WTC11 (cell line): ENCODE results near the gene SRP9. TPM values are rescaled to one million over a fixed set of nuclear protein-coding genes. Genes with fewer than 3 reads are reported as not detected.
"Not testable (repeated sequence)": the region's sequence is repeated elsewhere in the genome, so short reads cannot be mapped to it uniquely, and the experiment has no call there.

Source experiments
- ATAC-seq: fragments of 200-7000 bp; cut with Tn5 transposase; 2 replicates; pipeline ENCODE4 v1.10.0; 2021; ENCODE audit warnings: mild to moderate bottlenecking, moderate library complexity
- CTCF ChIA-PET: fragments of 300-600 bp; sonication (Branson Sonifier 250); formaldehyde crosslinking; loops from one replicate; lab custom pipeline; 2021; ENCODE audit warnings: antibody characterized with exemption; lab: Charles Lee
- POLR2A ChIA-PET: fragments of 350-600 bp; sonication (Branson Sonifier 250); formaldehyde crosslinking; loops from one replicate; lab custom pipeline; 2021; ENCODE audit warnings: antibody characterized with exemption; lab: Charles Lee
- DNase-seq: peaks from one replicate; pipeline ENCODE4 v3.0.0; 2021; ENCODE audit warnings: low spot score
- H3K27ac Mint-ChIP-seq: 2 replicates; pipeline ENCODE4 v1.8.0; 2021; ENCODE audit warnings: mixed read lengths
- H3K27me3 Mint-ChIP-seq: 2 replicates; pipeline ENCODE4 v1.8.0; 2021; ENCODE audit warnings: low read depth, mild to moderate bottlenecking, moderate library complexity, mixed read lengths
- H3K36me3 Mint-ChIP-seq: 2 replicates; pipeline ENCODE4 v1.8.0; 2021; ENCODE audit warnings: mixed read lengths
- H3K4me1 Mint-ChIP-seq: 2 replicates; pipeline ENCODE4 v1.8.0; 2022; ENCODE audit warnings: mixed read lengths
- H3K4me3 Mint-ChIP-seq: 2 replicates; pipeline ENCODE4 v1.8.0; 2021; ENCODE audit warnings: mild to moderate bottlenecking, moderate library complexity, mixed read lengths
- H3K9me3 Mint-ChIP-seq: 2 replicates; pipeline ENCODE4 v1.8.0; 2021; ENCODE audit warnings: mixed read lengths
- AFF4 ChIP-seq: sonication (generic); formaldehyde crosslinking; IDR thresholded peaks from 2 replicates; pipeline ENCODE4 v1.8.1; 2023; ENCODE audit warnings: mild to moderate bottlenecking, missing genetic modification reagents, borderline replicate concordance
- ATF2 ChIP-seq: sonication (generic); formaldehyde crosslinking; IDR thresholded peaks from 2 replicates; pipeline ENCODE4 v1.8.1; 2022; ENCODE audit warnings: low read depth, missing genetic modification reagents, borderline replicate concordance
- EMX1 ChIP-seq: fragments of 250-450 bp; sonication (Bioruptor Pico); IDR thresholded peaks from 2 replicates; pipeline ENCODE4 v1.8.0; 2021; ENCODE audit warnings: mild to moderate bottlenecking
- SP1 ChIP-seq: sonication (generic); formaldehyde crosslinking; conservative IDR thresholded peaks from 2 replicates; pipeline ENCODE4 v1.8.1; 2022; ENCODE audit warnings: missing genetic modification reagents
- ZBTB21 ChIP-seq: sonication (generic); formaldehyde crosslinking; IDR thresholded peaks from 2 replicates; pipeline ENCODE4 v1.8.1; 2023; ENCODE audit warnings: mild to moderate bottlenecking, missing genetic modification reagents, borderline replicate concordance
- ZNF232 ChIP-seq: sonication (generic); formaldehyde crosslinking; IDR thresholded peaks from 2 replicates; pipeline ENCODE4 v1.8.0; 2022; ENCODE audit warnings: mild to moderate bottlenecking, missing genetic modification reagents
- ZNF263 ChIP-seq: sonication (generic); formaldehyde crosslinking; IDR thresholded peaks from 2 replicates; pipeline ENCODE4 v1.8.1; 2022; ENCODE audit warnings: low read depth, mild to moderate bottlenecking, moderate library complexity, missing genetic modification reagents
- ZNF423 ChIP-seq: fragments of 250-450 bp; sonication (Bioruptor Pico); IDR thresholded peaks from 2 replicates; pipeline ENCODE4 v2.1.2; 2022; ENCODE audit warnings: mild to moderate bottlenecking, moderate library complexity
- total RNA-seq: library from RNA; stranded (reverse); gene quantifications from 3 replicates; pipeline ENCODE4 v1.2.3, GENCODE V29; 2021
- TF ChIP-seq, protein P1 (sequence below): sonication (generic); formaldehyde crosslinking; IDR thresholded peaks from 2 replicates; pipeline ENCODE4 v1.8.1; 2023; ENCODE audit warnings: mild to moderate bottlenecking, missing genetic modification reagents, moderate library complexity
- TF ChIP-seq, protein P2 (sequence below): sonication (generic); formaldehyde crosslinking; IDR thresholded peaks from 2 replicates; pipeline ENCODE4 v1.8.0; 2023; ENCODE audit warnings: missing genetic modification reagents
- TF ChIP-seq, protein P3 (sequence below): sonication (generic); formaldehyde crosslinking; IDR thresholded peaks from 2 replicates; pipeline ENCODE4 v1.8.0; 2022; ENCODE audit warnings: mild to moderate bottlenecking, missing genetic modification reagents
- TF ChIP-seq, protein P4 (sequence below): sonication (generic); formaldehyde crosslinking; IDR thresholded peaks from 2 replicates; pipeline ENCODE4 v1.8.1; 2023; ENCODE audit warnings: mild to moderate bottlenecking, missing genetic modification reagents, moderate library complexity
- TF ChIP-seq, protein P5 (sequence below): fragments of 250-450 bp; sonication (Bioruptor Pico); IDR thresholded peaks from 2 replicates; pipeline ENCODE4 v1.8.0; 2021; ENCODE audit warnings: mild to moderate bottlenecking
- TF ChIP-seq, protein P6 (sequence below): fragments of 250-450 bp; sonication (Bioruptor Pico); IDR thresholded peaks from 2 replicates; pipeline ENCODE4 v1.9.0; 2021; ENCODE audit warnings: mild to moderate bottlenecking

The SRP9 gene
- total RNA-seq, 1 experiment from 2014 or later, result 375 TPM

GRCh38 chr1:225806249-225806648 lies 28.6 kb downstream of the SRP9 start:
- ChIA-PET POLR2A (interaction anchor here (0.6 kb wide), 1 partner anchor 80 kb away, joined by 3 read pairs; no protein-coding TSS in a partner anchor), CTCF (interaction anchor here (0.7 kb wide), 2 partner anchors 28 to 139 kb away, joined by 3 read pairs; partner anchors contain the start of gene SRP9)
- DNase-seq (no peak), ATAC-seq (no peak)
- no peaks in the 10 kb centered on the region for H3K9me3 Mint-ChIP-seq
- peaks cover 3% of the 10 kb centered on the region; the same call in 1 of the 2 replicates for H3K27me3 Mint-ChIP-seq
- H3K4me1 Mint-ChIP-seq, result peaks cover 9% of the 10 kb centered on the region
- peaks cover under 1% of the 10 kb centered on the region; the same call in 1 of the 2 replicates for H3K36me3 Mint-ChIP-seq
- H3K27ac Mint-ChIP-seq, result no peak overlapping the region
- H3K4me3 Mint-ChIP-seq, result no peak overlapping the region
- TF ChIP-seq, protein P1, sequence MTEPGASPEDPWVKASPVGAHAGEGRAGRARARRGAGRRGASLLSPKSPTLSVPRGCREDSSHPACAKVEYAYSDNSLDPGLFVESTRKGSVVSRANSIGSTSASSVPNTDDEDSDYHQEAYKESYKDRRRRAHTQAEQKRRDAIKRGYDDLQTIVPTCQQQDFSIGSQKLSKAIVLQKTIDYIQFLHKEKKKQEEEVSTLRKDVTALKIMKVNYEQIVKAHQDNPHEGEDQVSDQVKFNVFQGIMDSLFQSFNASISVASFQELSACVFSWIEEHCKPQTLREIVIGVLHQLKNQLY (CRISPR knock-in tag), result no peak
- no peak for TF ChIP-seq ZNF423 (CRISPR knock-in tag)
- TF ChIP-seq, protein P2, sequence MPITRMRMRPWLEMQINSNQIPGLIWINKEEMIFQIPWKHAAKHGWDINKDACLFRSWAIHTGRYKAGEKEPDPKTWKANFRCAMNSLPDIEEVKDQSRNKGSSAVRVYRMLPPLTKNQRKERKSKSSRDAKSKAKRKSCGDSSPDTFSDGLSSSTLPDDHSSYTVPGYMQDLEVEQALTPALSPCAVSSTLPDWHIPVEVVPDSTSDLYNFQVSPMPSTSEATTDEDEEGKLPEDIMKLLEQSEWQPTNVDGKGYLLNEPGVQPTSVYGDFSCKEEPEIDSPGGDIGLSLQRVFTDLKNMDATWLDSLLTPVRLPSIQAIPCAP (CRISPR knock-in tag), result no peak
- no peak for TF ChIP-seq ATF2 (CRISPR knock-in tag)
- TF ChIP-seq, protein P3, sequence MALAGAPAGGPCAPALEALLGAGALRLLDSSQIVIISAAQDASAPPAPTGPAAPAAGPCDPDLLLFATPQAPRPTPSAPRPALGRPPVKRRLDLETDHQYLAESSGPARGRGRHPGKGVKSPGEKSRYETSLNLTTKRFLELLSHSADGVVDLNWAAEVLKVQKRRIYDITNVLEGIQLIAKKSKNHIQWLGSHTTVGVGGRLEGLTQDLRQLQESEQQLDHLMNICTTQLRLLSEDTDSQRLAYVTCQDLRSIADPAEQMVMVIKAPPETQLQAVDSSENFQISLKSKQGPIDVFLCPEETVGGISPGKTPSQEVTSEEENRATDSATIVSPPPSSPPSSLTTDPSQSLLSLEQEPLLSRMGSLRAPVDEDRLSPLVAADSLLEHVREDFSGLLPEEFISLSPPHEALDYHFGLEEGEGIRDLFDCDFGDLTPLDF (CRISPR knock-in tag), result no peak
- TF ChIP-seq EMX1, result no peak
- TF ChIP-seq SP1, result no peak

DNA sequence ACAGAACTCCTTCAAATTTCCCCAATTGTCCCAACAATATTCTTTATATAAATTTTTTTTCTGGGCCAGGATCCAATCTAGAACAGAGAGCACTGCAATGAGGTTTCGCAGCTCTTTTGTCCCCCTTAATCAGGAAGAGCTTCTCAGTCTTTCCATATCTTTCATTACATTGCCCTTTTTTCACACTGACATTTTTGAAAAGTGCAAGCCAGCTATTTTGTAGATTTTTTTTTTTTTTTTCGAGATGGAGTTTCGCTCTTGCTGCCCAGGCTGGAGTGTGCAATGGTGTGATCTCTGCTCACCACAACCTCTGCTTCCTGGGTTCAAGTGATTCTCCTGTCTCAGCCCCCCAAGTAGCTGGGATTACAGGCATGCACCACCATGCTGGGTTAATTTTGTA lies 29.1 kb downstream of the SRP9 start:
- CTCF ChIA-PET, result interaction anchor here (0.7 kb wide), 2 partner anchors 29 to 139 kb away, joined by 3 read pairs; partner anchors contain the start of gene SRP9
- POLR2A ChIA-PET, ATAC-seq, DNase-seq, H3K27ac Mint-ChIP-seq, H3K27me3 Mint-ChIP-seq, H3K4me3 Mint-ChIP-seq, H3K9me3 Mint-ChIP-seq, H3K36me3 Mint-ChIP-seq: not testable (repeated sequence)
- peaks cover 14% of the 10 kb centered on the region for H3K4me1 Mint-ChIP-seq

DNA sequence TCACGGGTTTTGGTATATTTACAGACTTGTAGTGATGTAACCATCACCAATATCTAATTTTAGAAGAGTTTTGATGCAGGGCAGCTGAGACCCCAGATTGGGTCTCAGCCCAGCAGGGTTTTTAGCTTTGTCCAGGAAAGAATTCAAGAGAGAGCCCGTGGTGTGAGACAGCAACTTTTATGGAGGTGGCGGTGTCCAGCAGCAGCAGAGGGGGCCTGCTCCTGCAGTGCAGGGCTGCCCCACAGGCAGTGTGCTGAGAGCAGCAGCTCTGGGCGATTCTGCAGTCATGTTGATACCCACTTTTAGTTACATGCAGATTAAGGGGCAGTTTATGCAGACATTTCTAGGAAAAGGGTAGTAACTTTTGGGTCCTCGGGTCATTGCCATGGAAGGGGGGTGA lies 30.5 kb downstream of the SRP9 start:
- Mint-ChIP-seq H3K36me3 (no peaks in the 10 kb centered on the region), H3K27me3 (peaks cover 3% of the 10 kb centered on the region; the same call in 1 of the 2 replicates), H3K4me3 (no peak overlapping the region), H3K27ac (no peak overlapping the region), H3K9me3 (no peaks in the 10 kb centered on the region), H3K4me1 (peaks cover 21% of the 10 kb centered on the region)
- ATAC-seq (no peak), DNase-seq (no peak)
- ChIA-PET CTCF (interaction anchor here (1.0 to 5.4 kb wide), 6 partner anchors 24 to 333 kb away, joined by 3 to 45 read pairs (median 10); partner anchors contain the start of gene SRP9), POLR2A (no interaction called here)
- TF ChIP-seq AFF4 (CRISPR knock-in tag), result no peak
- TF ChIP-seq ZBTB21, result no peak
- TF ChIP-seq, protein P4, sequence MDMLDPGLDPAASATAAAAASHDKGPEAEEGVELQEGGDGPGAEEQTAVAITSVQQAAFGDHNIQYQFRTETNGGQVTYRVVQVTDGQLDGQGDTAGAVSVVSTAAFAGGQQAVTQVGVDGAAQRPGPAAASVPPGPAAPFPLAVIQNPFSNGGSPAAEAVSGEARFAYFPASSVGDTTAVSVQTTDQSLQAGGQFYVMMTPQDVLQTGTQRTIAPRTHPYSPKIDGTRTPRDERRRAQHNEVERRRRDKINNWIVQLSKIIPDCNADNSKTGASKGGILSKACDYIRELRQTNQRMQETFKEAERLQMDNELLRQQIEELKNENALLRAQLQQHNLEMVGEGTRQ (CRISPR knock-in tag), result no peak
- TF ChIP-seq ZNF263, result no peak
- TF ChIP-seq, protein P5, sequence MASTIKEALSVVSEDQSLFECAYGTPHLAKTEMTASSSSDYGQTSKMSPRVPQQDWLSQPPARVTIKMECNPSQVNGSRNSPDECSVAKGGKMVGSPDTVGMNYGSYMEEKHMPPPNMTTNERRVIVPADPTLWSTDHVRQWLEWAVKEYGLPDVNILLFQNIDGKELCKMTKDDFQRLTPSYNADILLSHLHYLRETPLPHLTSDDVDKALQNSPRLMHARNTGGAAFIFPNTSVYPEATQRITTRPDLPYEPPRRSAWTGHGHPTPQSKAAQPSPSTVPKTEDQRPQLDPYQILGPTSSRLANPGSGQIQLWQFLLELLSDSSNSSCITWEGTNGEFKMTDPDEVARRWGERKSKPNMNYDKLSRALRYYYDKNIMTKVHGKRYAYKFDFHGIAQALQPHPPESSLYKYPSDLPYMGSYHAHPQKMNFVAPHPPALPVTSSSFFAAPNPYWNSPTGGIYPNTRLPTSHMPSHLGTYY, result no peak
- TF ChIP-seq, protein P6, sequence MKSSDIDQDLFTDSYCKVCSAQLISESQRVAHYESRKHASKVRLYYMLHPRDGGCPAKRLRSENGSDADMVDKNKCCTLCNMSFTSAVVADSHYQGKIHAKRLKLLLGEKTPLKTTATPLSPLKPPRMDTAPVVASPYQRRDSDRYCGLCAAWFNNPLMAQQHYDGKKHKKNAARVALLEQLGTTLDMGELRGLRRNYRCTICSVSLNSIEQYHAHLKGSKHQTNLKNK, result no peak
- TF ChIP-seq ZNF232, result no peak
- TF ChIP-seq, all 79 proteins: peak for 0
